Adrenal gland (tissue), 12 donors: ENCODE measurements around the gene PRKAB2. TPM values are rescaled to one million over a fixed set of nuclear protein-coding genes. Genes with fewer than 3 reads are reported as not detected.

Experiments used
- DNase-seq, 7 donors: peaks; one replicate each; pipeline ENCODE4 v3.0.0-alpha.2; 2019 to 2020
- H3K27ac ChIP-seq, 5 donors: fragments of 200-600 bp; sonication (generic) in 4 of 5; 1 replicate in 3 of 5; 2 replicates in 2 of 5; pipeline versions ENCODE4 v1.5.1 to v1.8.0; 2016 to 2020; ENCODE audit warnings: mild to moderate bottlenecking in 1 of 5
- H3K27me3 ChIP-seq: fragments of 200-600 bp; 2 replicates; pipeline ENCODE4 v1.8.0; 2021
- H3K36me3 ChIP-seq, 2 donors: fragments of 200-600 bp; replicated peaks in 1 of 2; 1 replicate in 1 of 2; 2 replicates in 1 of 2; pipeline versions ENCODE4 v1.5.1 to v1.8.0; 2018 to 2022
- H3K4me1 ChIP-seq, 2 donors: fragments of 200-600 bp; replicated peaks in 1 of 2; 1 replicate in 1 of 2; 2 replicates in 1 of 2; pipeline versions ENCODE4 v1.5.1 to v1.8.0; 2018 to 2021
- H3K4me3 ChIP-seq, 4 donors: fragments of 200-600 bp; sonication (generic) in 3 of 4; one replicate each; pipeline ENCODE4 v1.5.1; 2016 to 2018
- H3K9me3 ChIP-seq, 3 donors: fragments of 200-600 bp; sonication (generic) in 1 of 3; replicated peaks in 1 of 3; 1 replicate in 2 of 3; 2 replicates in 1 of 3; pipeline versions ENCODE4 v1.5.1 to v1.8.0; 2016 to 2021
- CTCF ChIP-seq, 6 experiments: fragments of 450-650 bp in 4 of 6; fragments of 200-600 bp in 2 of 6; sonication (generic) in 1 of 6; IDR thresholded peaks; 1 replicate in 5 of 6; 2 replicates in 1 of 6; pipeline versions ENCODE4 v1.5.1 to v1.8.0; 2016 to 2021; ENCODE audit warnings: antibody characterized with exemption in 6 of 6, mild to moderate bottlenecking in 2 of 6, moderate library complexity in 1 of 6
- POLR2A ChIP-seq, 2 donors: fragments of 450-650 bp; IDR thresholded peaks; one replicate each; pipeline ENCODE4 v1.6.1; 2017; ENCODE audit warnings: antibody characterized with exemption in 2 of 2, mild to moderate bottlenecking in 2 of 2, moderate library complexity in 1 of 2
- WGBS, 4 donors: extraction: QIAGEN DNeasy Blood & Tissue Kit in 2 of 4; methylation state at CpG; one replicate each; pipeline versions ENCODE4 v1.1.5 to v1.1.7; 2013 to 2017; 5-methylcytosine and 5-hydroxymethylcytosine counted together
- intact Hi-C, 2 donors: fragments of 100-400 bp; cut with DNase I; formaldehyde crosslinking; loops; one replicate each; pipeline versions ENCODE4 v1.14.1 to v1.15.0; 2022 to 2023
- polyA plus RNA-seq, 3 donors: library from polyadenylated mRNA; stranded (reverse); fragments of 200-250 nt in 2 of 3; fragments of 350-450 nt in 1 of 3; fragmentation: Illumina TruSeq in 1 of 3; extraction: RNeasy Lipid Tissue Mini Kit (QIAGEN cat#74804) in 1 of 3; gene quantifications; one replicate each; pipeline ENCODE4 v1.2.3, GENCODE V29; 2013 to 2014
- total RNA-seq, 9 donors: library from RNA; depleted of rRNA in 4 of 9; stranded (reverse); fragments of >200 nt in 4 of 9; fragments of 120-200 nt in 1 of 9; fragmentation: NEBNext Ultra II Directional in 1 of 9; extraction: Animal tissue kit (Norgen Biotek cat#: 25700) in 1 of 9; gene quantifications; one replicate each; pipeline versions ENCODE4 v1.1.0 to v1.2.4, GENCODE V29; 2013 to 2023
- donor health status: healthy with polysubstance abuse.
- donor health status: Bipolar disorder and iron deficiency.
- donor health status: DM: yes; HTN: yes; CAD: no.
- donor health status: DM: no; HTN: no; CAD: no.
- donor health status: DM: no; HTN: no; CAD: no.
- donor health status: DM: yes; HTN: yes; CAD: no.

The PRKAB2 gene
- total and polyA plus RNA-seq, 12 donors: 4.3 to 53.8 (median 14.4) TPM

GRCh38 chr1:147177611-147178380 lies 5.5 kb upstream of the PRKAB2 start:
- no peaks in the 10 kb centered on the region for H3K9me3 ChIP-seq
- 10 to 24% (median 16%) methylated on average over 11 to 36 of the region's 36 CpGs for WGBS, 4 donors
- peaks cover 29 to 35% of the 10 kb centered on the region in 2 donors for H3K4me1 ChIP-seq
- no peaks in the 10 kb centered on the region for H3K36me3 ChIP-seq
- TF ChIP-seq CTCF (IDR thresholded peaks at IDR 0.05): no peak
- TF ChIP-seq POLR2A (IDR thresholded peaks at IDR 0.05): peak in 1 of 2 donors; percentile 37
- peak overlapping the region in 1 of 4 donors; percentile 39 for H3K4me3 ChIP-seq
- H3K27me3 ChIP-seq: no peaks in the 10 kb centered on the region
- intact Hi-C loops: no loop called here
- H3K27ac ChIP-seq: peak overlapping the region; percentile 73 to 94 (median 90)
- DNase-seq: peak; percentile 23 to 61 (median 33)

GRCh38 chr1:147171399-147172167 lies 687 bp downstream of the PRKAB2 start:
- WGBS, 4 donors: 0 to 3% (median 1%) methylated on average over 16 to 32 of the region's 32 CpGs
- peak overlapping the region; percentile 34 to 96 (median 94) for H3K27ac ChIP-seq
- H3K4me1 ChIP-seq: peaks cover 12 to 48% of the 10 kb centered on the region in 2 donors
- H3K27me3 ChIP-seq: no peaks in the 10 kb centered on the region
- intact Hi-C loops: loop anchor here (2.0 to 5.0 kb wide), 2 partner anchors 71 kb away; partner anchors contain the start of gene CHD1L (in 2 of the 2)
- TF ChIP-seq POLR2A (IDR thresholded peaks at IDR 0.05) (no peak), CTCF (IDR thresholded peaks at IDR 0.05) (peak in 1 of 6 experiments; percentile 5)
- peak in 3 of 7 donors; percentile 2 to 25 (median 24) for DNase-seq
- H3K4me3 ChIP-seq: peak overlapping the region; percentile 59 to 87 (median 83)
- no peaks in the 10 kb centered on the region for H3K36me3 ChIP-seq
- no peaks in the 10 kb centered on the region for H3K9me3 ChIP-seq

GRCh38 chr1:147169840-147170674 lies 2.2 kb downstream of the PRKAB2 start:
- Histone ChIP-seq H3K27ac (peak overlapping the region in 1 of 5 donors; percentile 5), H3K4me1 (peaks cover 12 to 47% of the 10 kb centered on the region in 2 donors), H3K4me3 (no peak overlapping the region), H3K27me3 (no peaks in the 10 kb centered on the region), H3K9me3 (no peaks in the 10 kb centered on the region), H3K36me3 (no peaks in the 10 kb centered on the region)
- 78 to 88% (median 83%) methylated on average over 6 of the region's 6 CpGs for WGBS, 4 donors
- intact Hi-C loops: loop anchor here in 1 of 2 donors (5.0 kb wide), 1 partner anchor 72 kb away; the partner anchor contains the start of gene CHD1L
- TF ChIP-seq CTCF (IDR thresholded peaks at IDR 0.05): no peak
- TF ChIP-seq POLR2A (IDR thresholded peaks at IDR 0.05): no peak
- DNase-seq: no peak
